Activated naive CD4-positive, alpha-beta T cell (primary cell): ENCODE results near the gene FTO.
"Not testable (repeated sequence)": the region's sequence is repeated elsewhere in the genome, so short reads cannot be mapped to it uniquely, and the experiment has no call there.

ENCODE experiments used
- DNase-seq, 4 experiments: peaks; one replicate each; lab custom pipeline; 2025; lab: John Stamatoyannopoulos, UW

The FTO gene

DNA sequence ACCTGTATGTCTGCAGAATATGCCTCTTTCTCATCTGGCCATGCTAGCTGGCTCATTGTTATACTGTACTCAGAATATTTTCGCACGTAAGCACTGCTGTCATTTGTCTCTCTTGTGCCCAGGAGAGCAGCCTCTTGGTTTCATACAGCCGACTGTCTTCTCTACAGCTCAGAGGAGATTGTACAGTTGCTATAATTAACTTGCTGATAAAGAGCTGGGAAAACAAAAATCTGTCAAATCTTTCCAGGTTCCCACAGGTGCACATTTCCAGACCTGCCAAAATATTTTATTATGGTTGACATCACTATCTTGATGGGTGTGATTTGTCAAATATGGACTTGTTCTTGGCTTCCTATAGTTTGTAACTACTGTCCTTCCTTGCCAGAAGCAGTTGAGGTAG lies 122.7 kb downstream of the FTO start:
- no peak for DNase-seq

DNA sequence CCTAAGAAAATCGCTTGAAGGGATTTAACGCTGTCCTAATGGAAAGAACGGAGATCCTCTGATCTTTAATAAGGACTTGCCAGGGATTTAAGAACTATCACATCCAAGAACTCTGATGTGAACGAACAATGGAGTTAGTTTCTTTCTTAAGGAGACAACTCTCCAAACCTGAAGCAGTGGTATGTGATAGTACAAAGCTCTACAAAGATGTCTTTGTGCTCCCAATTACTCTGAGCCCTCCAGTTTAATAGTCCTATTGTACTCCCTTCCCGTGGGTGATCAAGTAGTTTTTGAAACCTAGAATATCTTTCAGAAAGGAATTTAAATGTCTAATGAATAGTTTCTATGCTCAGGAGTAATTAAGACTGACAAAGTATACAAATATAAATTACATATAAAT lies 123.8 kb downstream of the FTO start:
- DNase-seq, result no peak

DNA sequence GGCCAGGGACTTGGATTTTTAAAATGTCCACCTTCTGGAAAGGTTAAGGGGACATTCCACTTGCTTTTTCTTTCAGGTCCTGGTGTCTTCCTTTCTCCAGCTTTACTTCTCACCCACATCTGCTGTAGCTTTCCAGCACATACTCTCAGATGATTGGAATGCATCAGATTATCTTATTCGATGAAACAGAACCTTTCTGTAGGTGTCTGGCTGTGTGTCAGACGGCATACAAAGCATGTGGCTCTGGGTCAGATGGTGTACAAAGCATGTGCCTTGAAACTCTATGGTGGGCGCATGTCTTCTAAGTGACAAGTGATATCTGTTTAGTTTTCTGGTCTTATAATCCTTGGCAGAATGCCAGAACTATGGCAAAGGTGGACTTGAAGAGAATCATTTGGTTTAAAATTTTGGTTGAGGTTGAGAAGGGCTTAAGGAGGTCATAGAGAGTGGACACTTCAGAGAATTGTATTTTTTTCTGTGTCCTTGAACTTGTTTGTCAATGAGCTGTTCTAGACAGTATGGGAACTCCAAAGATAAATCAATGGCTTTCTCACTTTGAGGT lies 125.3 kb downstream of the FTO start:
- DNase-seq, result no peak

DNA sequence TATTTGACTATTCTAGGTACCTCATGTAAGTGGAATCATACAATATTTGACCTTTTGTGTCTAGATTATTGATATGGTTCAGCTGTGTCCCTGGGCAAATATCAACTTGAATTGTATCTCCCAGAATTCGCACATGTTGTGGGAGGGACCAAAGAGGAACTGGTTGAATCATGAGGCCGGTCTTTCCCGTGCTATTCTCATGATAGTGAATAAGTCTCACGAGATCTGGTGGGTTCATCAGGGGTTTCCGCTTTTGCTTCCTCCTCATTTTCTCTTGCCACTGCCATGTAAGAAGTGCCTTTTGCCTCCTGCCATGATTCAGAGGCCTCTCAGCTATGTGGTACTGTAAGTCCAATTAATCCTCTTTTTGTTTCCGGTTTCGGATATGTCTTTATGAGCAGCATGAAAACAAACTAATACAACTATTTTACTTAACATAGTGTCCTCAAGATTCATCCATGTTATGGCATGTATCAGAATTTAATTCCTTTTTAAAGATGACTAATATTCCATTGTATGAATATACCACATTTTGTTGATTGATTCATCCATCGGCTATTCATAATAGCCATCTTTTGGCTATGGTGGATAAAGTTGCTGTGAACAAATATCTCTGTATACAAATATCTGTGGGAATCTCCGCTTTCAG lies 129.1 kb downstream of the FTO start:
- no peak for DNase-seq

DNA sequence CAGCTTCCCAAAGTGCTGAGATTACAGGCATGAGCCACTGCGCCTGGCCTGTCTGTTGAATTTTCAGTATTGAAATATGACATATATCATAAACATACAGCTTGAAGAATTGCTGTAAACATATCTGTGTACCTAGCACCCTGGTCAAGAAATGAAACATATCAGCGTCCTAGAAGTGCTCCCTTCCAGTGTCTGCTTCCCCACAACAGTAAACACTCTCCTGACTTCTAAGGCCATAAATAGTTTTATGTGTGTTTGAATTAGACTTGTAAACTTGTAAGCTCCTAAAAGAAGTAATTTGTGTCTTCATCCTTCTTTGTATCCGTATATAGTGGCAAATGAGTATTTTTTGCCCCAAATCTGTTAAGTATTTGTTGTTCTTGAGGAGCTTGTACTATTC lies 132.2 kb downstream of the FTO start:
- no peak for DNase-seq

DNA sequence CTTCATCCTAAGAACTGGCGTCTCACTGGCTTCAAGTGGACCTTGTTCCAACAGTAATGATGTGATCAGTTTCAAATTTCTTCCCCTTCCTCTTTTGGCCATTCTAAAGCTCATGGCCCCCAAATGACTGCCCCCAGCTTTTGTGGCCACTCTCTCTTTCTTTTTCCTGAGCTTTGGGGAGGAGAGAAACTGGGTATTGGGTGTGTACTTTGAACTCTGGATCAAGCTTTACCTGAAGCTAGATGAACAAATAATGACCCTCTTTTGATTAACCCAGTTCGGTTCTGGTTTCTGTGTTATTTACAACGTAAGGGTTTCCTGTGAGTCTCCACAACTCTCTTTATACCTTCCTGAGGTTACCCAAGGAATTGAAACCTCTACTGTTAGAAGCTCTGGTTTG lies 132.7 kb downstream of the FTO start:
- no peak for DNase-seq

DNA sequence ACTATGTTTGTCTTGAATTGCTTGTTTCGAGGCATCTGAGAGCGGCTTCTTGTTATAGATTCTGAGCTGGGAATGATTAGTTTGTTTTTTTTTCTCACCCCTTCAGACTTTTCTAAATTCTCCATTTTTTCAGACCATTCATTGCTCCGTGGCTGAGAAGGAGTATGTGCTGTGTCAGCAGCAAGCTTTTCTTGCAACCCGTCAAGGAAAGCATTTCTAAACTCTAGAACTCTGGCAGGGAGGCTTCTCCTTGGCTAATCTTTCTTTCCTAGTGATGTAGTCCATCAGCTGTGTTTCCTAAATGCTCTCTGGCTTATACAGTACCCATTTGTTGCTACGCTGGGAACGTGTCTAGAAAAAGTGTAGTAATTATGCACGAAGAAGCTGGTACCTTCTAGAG lies 133.5 kb downstream of the FTO start:
- DNase-seq, result no peak

DNA sequence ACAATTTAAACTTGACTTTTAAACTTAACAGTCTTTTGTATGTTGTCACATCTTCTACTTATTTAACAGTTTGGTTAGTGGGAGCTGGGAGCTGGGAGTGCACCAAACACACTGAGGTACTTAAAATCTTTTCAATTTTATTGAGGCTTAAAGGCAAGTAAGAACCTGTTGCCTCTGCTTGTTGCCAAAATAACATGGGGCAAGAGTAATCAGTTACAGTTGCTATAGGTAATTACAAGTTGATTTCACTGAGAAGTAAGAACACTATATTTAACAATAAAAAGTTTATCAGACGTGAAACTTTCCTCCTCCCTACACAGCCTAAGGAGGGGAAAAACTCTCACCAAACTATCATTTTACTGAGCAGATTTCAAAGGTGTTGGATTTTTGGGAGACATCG lies 135.2 kb downstream of the FTO start:
- DNase-seq, result no peak

DNA sequence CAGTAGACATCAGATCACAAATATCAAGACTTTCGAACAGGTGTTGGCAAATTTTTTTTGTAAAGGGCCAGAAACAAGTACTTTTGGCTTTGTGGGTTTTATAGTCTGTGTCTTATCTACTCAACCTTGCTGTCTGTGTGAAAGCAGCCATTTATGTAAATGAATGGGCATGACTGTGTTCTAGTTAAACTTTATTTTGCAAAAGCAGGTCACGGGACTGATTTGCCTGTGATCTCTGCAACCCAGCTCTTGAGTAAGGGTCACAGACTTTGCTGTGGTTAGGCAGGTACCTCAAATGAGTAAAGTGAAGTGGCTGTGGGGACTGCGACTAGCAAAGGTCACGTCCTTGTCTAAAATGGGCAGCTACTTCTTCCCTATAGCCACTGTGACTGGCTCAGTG lies 136.5 kb downstream of the FTO start:
- no peak for DNase-seq

DNA sequence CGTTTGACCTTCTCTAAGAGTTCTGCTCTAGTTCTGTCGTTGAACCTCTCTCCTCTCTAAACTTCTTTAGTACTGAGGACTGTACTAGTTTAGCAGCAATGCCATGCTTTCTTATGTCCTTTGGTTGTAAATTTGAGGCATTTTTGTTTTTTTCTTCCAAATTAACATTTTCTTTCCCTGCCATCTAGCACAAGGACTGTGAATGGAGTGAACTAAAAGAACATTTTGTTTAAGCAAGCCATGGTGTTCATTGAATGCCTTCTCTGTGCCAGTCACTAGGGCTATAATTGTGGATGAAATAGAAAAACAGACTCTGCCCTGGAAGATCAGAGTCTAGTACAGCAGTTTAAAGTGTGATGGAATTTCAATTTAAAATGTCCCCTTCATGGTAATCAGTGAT lies 137.9 kb downstream of the FTO start:
- DNase-seq, result no peak

DNA sequence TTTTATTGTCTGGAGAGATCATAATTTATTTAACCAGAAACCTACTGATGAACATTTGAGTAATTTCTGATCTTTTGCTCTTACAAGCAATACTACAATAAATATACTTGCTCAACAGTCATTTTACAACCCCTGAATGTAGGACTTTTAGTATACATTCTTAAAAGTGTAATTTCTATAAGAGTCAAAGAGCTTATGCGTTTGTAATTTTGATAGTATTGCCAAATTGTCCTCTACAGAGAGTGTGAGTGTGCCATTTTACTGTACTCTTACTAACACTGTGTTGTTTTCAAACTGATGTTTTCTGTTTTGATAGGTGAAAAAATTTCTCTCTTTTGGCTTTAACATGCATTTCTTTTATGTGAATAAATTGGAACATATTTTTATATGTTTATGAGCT lies 139.1 kb downstream of the FTO start:
- DNase-seq, result no peak

DNA sequence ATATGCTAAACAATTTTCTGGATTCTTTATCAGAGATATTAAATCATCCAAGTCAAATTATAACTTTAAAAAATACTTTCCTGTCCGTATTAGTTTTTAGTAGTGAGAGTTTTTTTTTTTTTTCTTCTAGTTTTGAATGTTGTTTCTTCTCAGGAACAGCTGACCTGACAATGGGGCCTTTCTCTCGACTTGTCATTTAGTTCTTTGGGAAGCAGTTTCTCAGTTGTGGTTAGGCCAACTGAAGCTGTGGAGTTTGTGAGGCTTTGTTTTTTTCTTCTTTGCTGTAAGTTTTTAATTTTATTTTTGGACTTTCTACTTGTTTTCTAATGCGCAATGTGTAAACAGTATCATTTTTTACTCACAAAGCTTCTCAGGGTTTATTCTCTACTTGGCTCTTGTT lies 140.8 kb downstream of the FTO start:
- DNase-seq, result no peak

DNA sequence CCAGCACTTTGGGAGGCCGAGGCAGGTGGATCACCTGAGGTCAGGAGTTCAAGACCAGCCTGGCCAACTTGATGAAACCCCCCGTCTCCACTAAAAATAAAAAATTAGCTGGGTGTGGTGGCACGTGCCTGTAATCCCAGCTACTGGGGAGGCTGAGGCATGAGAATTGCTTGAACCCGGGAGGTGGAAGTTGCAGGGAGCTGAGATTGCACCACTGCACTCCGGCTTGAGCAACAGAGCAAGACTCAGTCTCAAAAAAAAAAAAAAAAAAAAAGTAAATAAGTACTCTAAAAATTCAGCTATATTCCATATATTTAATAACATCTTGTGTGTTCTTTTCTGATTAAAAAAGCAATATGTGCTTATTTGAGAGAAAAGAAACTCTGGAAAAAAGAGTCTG lies 142.6 kb downstream of the FTO start:
- DNase-seq, result not testable (repeated sequence)

DNA sequence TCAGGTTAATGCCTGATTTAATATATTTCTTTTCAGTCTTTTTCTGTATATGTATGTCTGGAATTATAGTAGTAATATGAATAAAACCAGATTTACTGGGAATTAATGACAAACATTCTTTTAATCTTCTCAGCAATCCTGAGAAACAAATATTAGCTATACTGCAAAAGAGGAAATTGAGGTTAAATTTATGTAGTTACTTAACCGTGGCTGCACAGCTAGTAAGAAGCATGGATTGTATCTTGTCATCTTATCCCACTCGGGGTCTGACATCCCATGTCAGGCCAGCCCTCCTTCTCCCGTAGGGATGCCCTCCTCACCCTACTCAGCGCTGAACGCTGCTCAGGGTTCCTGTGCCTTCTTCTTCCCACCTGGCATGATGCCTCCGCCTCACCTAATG lies 143.0 kb downstream of the FTO start:
- no peak for DNase-seq

DNA sequence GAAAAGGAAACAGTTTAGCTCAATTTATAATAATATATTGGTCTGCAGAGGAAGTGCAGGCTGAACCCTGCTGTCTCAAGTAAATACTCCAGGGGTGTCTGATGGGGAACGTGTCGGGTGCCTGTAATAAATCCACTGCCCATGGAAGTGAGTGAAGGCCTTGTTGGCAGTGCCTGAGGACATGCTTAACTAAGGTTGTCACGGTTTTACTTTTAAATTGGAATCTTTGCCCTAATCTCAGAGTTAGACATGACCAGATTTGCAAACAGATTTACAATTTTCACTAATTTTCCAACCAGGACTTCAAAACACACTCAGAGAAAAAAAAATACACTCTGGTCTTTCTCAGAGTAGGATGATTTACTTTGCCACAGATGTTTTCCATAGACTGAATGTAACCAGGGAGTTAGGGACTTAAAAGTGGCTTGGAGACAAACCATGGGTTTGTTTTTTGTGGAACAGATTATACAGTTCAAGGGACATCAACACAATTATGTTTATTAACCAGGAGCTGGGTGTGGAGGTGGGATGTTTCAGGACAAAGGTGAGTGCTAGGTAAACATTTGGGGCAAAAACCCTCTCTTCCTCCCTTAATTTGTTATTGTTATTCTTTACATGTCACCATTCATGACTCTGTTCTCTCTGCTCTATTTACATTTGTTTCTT lies 144.5 kb downstream of the FTO start:
- DNase-seq, result no peak

DNA sequence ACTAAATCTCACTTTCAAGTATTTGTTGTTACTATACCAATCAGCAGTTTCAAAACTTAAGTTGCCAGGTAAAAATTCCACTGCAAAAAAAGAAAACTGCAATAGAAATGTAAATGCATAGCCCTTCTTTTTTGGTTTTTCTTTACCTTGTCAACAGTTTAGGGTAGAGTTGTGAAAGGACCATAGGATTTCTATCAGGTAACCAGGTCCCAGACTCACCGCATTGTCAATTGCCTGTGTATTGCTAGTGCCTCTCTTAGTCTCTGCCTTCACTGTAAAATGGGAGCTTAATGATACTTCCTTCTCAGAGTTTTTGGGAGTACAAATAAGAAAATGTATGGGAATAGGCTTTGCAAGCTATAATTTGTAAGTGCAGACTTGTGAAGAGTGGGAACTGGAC lies 145.0 kb downstream of the FTO start:
- DNase-seq, result no peak

DNA sequence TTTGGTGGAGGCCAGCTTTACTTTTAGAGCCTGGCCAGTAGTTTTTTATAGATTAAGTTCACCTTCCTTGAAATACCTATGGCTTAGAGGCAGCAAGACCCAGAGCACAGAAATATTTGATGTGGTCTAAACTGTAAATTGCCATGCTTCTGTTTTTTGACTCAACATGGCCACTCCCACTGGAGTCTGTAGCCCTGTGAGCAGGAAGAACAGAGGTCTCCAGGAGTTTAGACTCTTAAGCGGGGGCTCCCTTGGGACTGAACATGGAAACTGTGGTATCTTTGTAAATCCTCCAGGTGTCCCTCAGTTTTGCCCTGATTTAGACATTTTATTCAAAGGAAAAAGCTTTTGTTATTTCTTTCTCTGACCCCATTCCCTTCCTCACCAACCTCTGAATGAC lies 145.6 kb downstream of the FTO start:
- no peak for DNase-seq

DNA sequence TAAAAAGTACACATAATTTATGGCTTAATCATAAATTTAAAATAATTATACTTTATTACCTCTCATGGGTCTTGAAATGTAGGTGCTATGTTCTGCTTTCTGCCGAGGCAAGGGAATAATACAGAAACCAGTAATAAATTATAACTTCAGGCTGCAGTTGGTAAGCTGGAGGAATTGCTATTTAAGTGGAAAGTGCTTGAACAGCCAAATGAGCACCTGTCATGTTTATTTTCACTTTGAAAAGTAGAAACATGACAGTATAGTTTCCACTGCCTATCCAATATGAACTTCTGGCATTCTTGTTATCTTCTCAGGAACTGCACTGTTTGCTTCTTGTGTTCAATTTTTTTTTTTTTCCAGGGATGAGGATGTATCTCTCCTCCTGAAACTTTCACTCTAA lies 146.0 kb downstream of the FTO start:
- no peak for DNase-seq

DNA sequence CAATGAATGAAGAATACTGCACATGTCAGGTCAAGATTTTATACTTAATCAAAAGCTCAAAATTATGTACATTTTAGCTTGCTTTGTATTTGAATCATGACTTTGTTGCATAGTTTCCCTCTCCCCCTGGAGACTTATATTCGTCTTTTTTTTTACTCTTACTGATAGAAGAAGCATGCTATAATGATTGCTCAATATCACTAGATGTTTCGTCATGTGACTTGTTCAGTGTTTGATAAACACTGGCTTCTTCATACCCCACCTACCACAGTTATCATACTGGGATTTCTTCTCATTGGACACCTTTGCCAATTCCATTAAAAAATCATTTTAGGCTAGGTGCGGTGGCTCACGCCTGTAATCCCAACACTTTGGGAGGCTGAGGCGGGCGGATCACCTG lies 148.7 kb downstream of the FTO start:
- no peak for DNase-seq

DNA sequence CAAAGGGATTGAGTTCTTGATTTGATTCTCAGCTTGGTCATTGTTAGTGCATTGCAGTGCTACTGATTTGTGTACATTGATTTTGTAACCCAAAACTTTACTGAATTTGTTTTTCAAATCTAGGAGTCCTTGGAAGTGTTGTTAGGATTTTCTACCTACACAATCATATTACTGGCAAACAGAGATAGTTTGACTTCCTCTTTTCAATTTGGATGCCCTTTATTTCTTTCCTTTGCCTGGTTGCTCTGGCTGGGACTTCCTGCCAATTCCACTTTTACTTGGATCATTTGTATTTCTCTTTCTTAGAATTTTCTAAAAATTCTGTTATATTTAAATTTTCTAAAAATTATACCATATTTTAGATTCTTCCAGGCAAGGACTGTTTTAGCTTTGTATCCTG lies 151.1 kb downstream of the FTO start:
- no peak for DNase-seq

DNA sequence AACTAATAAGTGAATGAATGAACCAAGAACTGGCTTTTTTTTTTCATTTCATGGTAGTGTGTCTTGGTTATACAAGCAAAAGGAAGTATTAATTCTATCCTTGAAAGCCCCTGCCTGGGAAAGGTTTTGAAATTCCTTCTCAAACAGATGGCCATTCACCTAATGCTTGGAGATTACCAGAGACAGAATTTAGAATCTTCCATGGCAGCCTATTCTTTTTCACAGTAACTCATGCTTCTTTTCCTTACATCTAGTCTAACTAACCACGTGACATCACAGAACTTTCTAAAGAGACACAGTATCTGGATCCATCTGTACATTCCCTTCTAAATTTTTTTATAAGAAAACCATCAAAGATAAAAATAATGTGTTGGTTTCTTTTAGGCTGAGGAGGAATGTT lies 151.6 kb downstream of the FTO start:
- no peak for DNase-seq

DNA sequence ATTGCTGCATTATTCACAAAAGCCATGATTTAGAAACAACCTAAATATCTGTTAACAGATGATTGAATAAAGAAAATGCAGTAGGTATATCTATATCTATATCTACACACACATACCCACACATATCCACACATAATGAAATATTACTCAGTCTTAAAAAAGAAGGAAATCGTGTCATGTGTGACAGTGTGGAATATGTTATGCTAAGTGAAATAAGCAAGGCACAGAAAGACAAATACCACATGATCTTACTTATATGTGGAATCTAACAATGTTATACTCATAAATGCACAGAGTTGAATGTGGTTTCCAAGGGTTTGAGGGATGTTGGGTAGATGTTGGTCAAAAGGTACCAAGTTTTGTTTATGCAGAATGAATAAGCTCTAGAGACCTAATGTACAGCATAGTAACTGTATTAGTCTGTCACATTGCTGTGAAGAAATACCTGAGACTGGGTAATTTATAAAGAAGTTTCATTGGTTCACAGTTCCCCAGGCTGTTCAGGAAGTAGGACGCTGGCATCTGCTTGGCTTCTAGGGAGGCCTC lies 156.1 kb downstream of the FTO start:
- DNase-seq, result no peak

DNA sequence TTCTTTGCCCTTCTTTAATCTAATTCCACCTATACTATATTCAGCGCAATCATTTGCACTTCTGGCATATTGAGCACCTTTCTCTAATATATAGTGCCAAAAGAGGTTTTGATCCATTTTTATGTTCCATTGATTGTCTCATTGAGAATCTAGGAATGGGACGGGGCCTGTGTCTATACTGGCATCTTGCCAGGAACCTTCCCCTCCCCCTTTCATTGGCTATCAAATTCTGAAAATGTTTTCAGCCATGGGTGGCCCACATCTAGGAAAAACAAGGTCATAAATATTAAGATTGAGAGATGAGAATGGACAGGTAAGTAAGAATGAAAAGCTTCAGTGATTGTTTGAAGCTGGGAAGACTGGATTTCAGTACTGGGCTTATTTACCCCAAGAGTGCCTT lies 159.9 kb downstream of the FTO start:
- DNase-seq, result no peak
